Daoy (cell line): Measurements from ENCODE around the gene SPATA25. TPM values are rescaled to one million over a fixed set of nuclear protein-coding genes. Genes with fewer than 3 reads are reported as not detected.
"Not testable (repeated sequence)": the region's sequence is repeated elsewhere in the genome, so short reads cannot be mapped to it uniquely, and the experiment has no call there.

Experiments
- DNase-seq: peaks from one replicate; pipeline ENCODE4 v3.0.0-alpha.2; 2015; ENCODE audit warnings: low read depth
- total RNA-seq: library from RNA; depleted of rRNA; stranded (reverse); fragments of >200 nt; shearing (Covaris generic); gene quantifications from 2 replicates; pipeline ENCODE4 v1.2.3, GENCODE V29; 2014

The SPATA25 gene
- total RNA-seq, 1 experiment from 2014 or later = not detected

DNA sequence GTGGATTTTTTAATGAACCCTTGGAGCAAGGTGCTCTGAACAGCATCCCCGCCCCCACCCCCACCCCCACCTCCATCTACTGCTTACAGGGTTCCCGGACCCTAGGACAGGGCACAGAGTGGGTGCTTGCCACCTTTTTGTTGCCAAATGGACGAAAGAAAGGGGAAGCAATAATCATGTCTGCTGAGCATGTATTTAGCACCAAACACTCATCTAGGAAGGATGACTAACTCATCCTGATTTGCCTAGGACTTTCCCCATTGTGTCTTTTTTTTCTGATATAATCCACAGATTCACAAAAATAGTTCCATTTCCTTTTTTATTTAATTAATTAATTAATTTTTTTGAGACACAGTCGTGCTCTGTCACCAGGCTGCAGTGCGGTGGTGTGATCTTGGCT is 25.7 kb upstream of the SPATA25 start:
- DNase-seq = no peak

DNA sequence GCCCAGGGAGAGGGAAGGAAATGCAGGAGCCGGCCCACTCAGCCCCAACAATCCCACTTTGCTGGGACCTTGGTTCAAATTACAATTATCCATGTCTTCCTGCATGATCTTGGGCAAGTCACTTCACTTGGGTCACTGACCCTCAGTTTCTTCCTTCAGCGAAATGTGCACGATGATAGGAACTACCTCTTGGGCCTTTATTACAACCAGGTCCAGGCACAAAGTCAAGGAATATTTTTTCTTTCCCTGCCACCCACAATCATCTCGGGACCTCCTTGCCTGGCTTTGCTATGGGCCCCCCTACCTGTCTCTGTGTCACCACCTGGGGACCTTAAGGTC is 24.9 kb upstream of the SPATA25 start:
- no peak for DNase-seq

GRCh38 chr20:45911486-45912343 is 24.3 kb upstream of the SPATA25 start, which contains the start of gene PLTP:
PLTP (minus strand) TSS chr20:45912155; CDS start chr20:45911452, 703 bp downstream.
- DNase-seq = no peak

GRCh38 chr20:45910670-45911485 is 23.5 kb upstream of the SPATA25 start:
- peak; percentile 96 for DNase-seq

DNA sequence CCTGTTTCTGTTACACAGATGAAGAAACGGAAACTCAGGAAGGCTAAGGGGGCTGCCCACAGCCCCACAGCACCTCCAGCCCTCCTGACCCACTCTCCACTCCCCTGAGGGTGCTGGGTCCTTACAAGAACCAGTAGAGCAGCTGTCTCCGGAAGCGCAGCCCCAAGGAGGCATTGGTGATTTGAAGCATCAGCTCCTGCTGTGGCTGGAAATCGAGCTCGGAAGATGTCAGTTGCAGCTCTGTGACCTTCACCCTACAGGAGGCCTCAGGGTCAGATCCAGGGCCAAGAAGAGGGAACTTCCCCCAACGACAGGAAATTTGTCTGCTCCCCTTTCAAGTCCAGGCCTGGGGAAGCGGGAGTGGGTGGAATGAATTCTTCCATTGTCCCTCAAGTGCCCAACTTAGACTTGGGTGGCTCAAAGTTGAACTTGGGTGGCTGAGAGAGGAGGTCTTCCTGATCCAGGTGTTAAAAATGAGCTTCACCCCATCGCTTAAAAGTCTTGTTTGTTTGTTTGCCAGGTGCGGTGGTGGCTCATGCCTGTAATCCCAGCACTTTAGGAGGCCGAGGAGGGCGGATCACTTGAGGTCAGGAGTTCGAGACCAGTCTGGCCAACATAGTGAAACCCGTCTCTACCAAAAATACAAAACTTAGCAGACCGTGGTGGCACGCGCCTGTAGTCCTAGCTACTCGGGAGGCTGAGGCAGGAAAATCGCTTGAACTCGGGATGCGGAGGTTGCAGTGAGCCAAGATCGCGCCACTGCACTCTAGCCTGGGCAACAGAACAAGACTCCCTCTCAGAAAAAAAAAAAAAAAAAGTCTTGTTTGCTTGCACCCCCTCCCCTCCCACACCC is 22.6 kb upstream of the SPATA25 start:
- no peak for DNase-seq

DNA sequence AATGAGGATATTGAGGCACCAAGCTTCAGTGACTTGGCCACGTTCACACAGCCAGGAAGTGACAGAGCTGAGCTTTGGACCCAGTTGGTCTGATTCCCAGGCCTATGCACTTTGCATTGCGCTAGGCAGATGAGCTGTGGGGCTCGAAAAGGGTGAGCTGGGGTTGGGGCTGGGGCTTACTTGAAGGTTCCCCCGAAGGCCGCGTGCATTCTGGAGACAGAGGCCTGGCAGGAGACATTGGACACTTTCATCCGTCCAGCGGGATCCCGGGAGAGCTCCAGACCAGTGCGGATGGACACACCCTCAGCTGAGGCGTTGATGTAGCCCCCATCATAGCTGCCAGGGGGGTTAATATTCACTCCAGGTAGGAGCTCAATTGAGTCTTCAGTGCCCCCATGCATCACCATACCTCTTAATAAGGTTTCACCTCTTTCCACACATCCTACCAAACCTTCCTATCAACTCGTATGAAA is 21.9 kb upstream of the SPATA25 start:
- DNase-seq = no peak

- DNase-seq = no peak
Measured at GRCh38 chr20:45908084-45908483, 20.7 kb upstream of the SPATA25 start.

- no peak for DNase-seq
Measured at GRCh38 chr20:45907219-45907948, 20.0 kb upstream of the SPATA25 start.

DNA sequence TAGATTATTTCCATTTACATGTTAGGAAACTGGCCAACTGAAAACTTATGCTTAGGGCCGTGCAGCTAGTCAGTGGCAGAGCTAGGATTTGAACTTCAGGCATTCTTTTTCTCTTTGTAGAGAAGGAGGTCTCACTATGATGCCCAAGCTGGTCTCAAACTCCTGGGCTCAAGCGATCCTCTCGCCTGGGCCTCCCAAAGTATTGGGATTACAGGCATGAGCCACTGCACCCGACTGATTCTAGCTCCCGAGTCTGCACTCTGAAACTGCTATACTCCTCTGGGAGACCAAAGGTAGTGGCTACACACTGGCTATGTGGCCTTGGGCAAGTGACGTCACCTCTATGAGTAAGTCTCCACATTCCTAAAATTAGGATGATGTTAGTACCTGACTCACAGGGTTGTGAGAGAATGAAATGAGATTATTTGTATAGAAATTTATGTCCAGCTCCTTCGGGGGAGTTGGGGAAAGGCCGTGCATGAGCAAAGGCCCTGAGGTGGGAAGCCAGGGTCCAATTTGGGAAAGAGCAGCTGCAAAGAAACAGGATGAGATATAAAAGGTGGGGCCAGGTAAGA is 18.2 kb upstream of the SPATA25 start:
- peak; percentile 89 for DNase-seq

DNA sequence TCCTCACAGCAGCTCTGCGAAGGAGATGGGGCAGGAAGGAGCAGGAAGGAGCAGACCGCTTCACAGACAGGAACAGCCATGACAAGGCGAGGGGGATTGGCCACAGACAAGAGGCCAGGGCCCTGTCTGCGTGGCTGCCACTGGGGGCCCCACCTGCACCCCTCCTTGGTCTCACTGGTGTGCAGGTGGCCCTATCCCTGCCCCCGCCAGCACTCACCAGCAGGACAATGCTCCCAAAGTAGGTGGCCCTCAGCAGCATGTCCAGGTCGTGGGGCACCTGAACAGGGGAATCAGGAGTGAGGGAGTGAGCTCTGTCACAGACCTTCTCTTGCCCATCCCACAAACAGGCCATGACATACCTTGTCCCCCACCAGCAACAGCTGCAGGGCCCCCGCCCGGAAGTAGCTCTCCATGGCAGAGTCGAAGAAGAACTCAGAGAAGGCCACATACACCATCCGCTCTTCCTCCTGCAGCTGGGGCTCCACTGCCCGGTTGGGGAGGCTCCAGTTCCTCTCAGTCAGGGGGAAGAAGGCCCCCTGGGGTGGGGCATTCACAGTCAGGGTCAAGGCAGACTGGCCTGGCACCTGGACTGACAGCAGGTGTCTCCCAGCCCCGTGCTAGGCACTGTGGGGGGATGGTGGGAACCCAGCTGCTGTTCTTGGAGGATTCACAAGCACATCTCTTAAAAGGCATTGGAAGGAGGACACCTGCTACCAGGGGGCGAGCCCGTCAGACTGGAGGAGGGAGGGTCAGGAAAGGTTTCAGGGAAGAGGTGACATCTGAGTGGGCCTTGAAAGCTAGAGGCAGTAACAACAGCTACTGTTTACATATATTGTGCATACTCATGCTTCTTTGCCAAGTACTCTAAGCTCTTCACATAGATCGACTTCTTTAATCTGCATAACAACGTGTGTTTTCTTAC is 17.4 kb upstream of the SPATA25 start:
- no peak for DNase-seq

- DNase-seq = no peak
Measured at GRCh38 chr20:45902199-45902701, 14.8 kb upstream of the SPATA25 start.

GRCh38 chr20:45901332-45901731 is 13.9 kb upstream of the SPATA25 start:
- not testable (repeated sequence) for DNase-seq

- DNase-seq = no peak
Measured at GRCh38 chr20:45899046-45899835, 11.8 kb upstream of the SPATA25 start.

- DNase-seq = no peak
Measured at GRCh38 chr20:45898285-45898684, 10.9 kb upstream of the SPATA25 start.

- DNase-seq = no peak
Measured at GRCh38 chr20:45897692-45898091, 10.3 kb upstream of the SPATA25 start.

GRCh38 chr20:45897289-45897688 is 9.9 kb upstream of the SPATA25 start:
- no peak for DNase-seq

- no peak for DNase-seq
Measured at GRCh38 chr20:45896641-45897161, 9.3 kb upstream of the SPATA25 start.

DNA sequence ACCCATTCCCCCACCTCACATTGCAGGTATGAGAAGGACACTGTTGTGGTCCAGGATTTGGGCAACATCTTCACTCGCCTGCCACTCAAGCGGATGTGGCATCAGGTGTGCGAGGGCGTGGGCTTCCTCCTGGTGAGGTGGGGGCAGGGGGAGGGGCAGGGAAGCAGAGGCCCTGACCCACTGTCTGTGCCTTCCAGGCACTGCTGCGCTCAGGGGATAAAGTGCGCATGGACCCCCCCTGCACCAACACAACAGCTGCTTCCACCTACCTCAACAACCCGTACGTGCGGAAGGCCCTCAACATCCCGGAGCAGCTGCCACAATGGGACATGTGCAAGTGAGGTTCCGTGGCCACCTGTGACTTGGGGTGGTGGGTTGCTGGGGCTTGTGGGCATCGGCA is 7.4 kb upstream of the SPATA25 start:
- no peak for DNase-seq
